Brain microvascular endothelial cell (primary cell): ENCODE data around the gene GOLGA6D.
"Not testable (repeated sequence)": the region's sequence is repeated elsewhere in the genome, so short reads cannot be mapped to it uniquely, and the experiment has no call there.

Source experiments
- DNase-seq: peaks from one replicate; pipeline ENCODE4 v3.0.0-alpha.2; 2020
- H3K27ac ChIP-seq: fragments of 250-450 bp; sonication (Bioruptor Pico); 2 replicates; pipeline ENCODE4 v1.5.1; 2020; ENCODE audit warnings: mild to moderate bottlenecking, moderate library complexity
- H3K27me3 ChIP-seq: fragments of 250-450 bp; sonication (Bioruptor Pico); replicated peaks from 2 replicates; pipeline ENCODE4 v1.5.1; 2020; ENCODE audit warnings: mild to moderate bottlenecking
- H3K36me3 ChIP-seq: fragments of 250-450 bp; sonication (Bioruptor Pico); replicated peaks from 2 replicates; pipeline ENCODE4 v1.5.1; 2020; ENCODE audit warnings: mild to moderate bottlenecking
- H3K4me3 ChIP-seq: 2 replicates; pipeline ENCODE4 v1.5.1; 2011; ENCODE audit warnings: low read depth, mild to moderate bottlenecking, control low read depth, low read length, moderate library complexity
- CTCF ChIP-seq: IDR thresholded peaks from 2 replicates; pipeline ENCODE4 v1.5.1; 2011; ENCODE audit warnings: low read depth, mild to moderate bottlenecking, moderate library complexity, low read length, control low read depth, inconsistent platforms; ENCODE audit errors: missing control alignments
- in situ Hi-C: cut with HindIII; loops from 2 replicates; pipeline ENCODE4 v1.10.0; 2017; ENCODE audit warnings: low sequenced_read_pairs, low pct_ligation_motif_present

GOLGA6D gene

DNA sequence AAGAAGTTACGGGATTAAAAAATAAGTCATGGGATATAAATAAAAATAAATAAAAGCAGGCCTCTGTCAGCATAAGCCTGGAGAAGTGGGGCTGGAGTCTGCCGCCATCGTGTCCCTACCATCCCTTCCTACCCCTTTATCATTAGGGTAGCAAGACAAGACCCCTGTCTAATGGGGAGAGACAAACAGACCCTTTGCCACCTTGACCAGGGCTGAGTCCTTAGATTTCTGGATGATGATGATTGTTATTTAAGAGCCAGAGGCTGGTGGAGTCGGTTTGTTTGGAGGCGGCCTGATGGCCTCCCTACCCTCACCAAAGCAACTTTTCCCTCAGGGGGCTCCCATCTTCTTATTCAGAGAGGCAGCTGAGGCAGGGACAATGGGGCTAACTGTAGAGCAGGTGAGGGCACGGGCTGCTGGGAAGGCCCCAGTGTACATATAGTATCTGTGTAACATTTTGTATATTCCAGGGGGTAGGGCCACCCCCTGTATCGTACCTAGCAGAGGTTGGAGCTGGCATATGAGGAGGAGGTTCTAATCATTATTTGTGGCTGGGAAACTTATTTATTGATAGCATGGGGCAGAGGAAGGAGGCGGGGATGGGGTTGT, 8.8 kb upstream of the GOLGA6D start:
- H3K36me3 ChIP-seq, H3K27me3 ChIP-seq, in situ Hi-C loops, H3K4me3 ChIP-seq, H3K27ac ChIP-seq, DNase-seq: not testable (repeated sequence)

DNA sequence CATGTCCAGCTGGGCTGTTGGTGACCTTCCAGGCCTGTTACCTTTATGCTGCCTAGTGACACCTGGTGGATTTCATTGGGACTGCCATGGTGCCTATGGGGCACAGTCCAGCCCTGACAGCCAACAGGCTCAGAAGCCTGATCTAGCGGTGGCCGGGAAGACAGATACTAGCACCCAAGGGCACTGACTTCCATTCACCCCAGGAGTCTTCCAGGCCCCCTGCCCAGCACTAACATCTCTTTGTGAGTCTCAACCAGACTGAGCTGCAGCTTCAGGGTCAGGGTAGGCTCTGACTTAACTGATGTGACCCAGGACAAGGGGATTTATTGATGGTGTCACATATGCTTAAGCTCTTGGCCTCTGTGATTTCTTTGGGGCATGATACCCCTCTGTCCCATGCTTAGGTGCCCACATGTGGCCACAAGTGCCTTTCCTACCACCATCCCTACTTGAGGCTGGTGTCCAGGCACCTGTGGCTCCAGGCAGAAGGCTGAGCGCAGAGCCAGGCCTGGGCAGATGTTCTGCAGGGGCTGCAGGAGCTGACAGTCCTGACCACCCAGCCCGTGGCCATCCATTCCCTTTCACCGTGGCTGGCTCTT, 8.0 kb upstream of the GOLGA6D start:
- peak; percentile 95 for DNase-seq
- in situ Hi-C loops, H3K27me3 ChIP-seq, H3K27ac ChIP-seq, H3K36me3 ChIP-seq, H3K4me3 ChIP-seq: not testable (repeated sequence)
- TF ChIP-seq CTCF: peak; percentile 52

DNA sequence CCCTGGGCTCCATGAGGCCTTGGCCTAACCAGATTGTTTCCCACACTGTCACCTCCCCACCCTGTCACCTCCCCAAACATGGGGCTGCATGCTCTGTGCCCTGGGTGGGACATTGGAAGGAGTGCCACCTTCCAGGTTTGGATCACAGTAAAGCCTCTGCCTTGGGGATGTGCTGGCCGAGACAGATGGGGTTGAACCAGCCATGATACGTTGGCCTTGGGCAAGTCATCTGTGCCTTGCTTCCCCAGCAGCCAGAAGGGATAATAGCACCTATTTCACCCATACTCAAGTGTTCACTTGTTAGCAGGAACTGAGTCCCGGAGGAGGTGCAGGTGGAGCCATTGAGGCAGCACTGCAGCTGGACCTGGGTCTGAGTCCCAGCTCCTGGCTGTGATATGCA, 7.0 kb upstream of the GOLGA6D start:
- H3K36me3 ChIP-seq, H3K27ac ChIP-seq, in situ Hi-C loops, DNase-seq, H3K4me3 ChIP-seq, H3K27me3 ChIP-seq: not testable (repeated sequence)

GRCh38 chr15:75278497-75278896, 4.1 kb upstream of the GOLGA6D start:
- H3K27me3 ChIP-seq, in situ Hi-C loops, H3K4me3 ChIP-seq, H3K27ac ChIP-seq, H3K36me3 ChIP-seq, DNase-seq: not testable (repeated sequence)

DNA sequence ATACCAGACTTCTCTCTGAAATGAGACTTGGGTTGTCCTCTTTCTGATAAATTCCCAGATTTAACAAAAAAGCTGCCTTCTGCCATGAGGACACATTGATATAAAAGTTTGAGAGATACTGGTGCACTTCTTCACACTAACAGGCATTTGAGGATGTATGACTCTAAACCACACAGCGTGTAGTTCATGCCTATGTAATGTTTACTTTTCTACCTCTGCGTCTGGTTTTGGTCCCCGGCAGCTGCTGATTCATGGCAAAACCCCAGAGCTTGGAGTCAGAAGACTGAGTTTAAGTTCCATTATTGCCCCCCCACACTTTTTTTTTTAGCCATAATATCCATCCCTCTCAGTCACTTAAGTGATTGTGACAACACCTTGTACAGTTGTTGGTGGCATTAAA, 1.5 kb downstream of the GOLGA6D start:
- H3K27me3 ChIP-seq, H3K4me3 ChIP-seq, H3K27ac ChIP-seq, in situ Hi-C loops, H3K36me3 ChIP-seq, DNase-seq: not testable (repeated sequence)

DNA sequence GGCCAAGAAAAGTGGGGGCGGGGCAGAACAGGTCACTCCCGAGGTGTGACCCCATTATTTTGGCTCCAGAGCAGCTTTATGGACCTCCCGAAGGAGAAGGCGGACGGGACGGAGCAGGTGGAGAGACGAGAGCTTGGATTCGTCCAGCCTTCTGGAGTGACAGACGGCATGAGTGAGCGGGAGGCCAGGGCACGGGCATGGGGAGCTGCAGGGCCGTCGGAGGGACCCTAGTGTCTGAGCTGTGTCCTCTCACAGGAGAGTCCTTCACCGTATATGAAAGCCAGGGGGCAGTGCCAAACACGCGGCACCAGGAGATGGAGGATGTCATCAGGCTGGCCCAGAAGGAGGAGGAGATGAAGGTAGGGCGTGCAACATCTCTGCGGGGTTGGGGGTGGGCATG, 11.0 kb downstream of the GOLGA6D start:
- DNase-seq, in situ Hi-C loops: not testable (repeated sequence)

DNA sequence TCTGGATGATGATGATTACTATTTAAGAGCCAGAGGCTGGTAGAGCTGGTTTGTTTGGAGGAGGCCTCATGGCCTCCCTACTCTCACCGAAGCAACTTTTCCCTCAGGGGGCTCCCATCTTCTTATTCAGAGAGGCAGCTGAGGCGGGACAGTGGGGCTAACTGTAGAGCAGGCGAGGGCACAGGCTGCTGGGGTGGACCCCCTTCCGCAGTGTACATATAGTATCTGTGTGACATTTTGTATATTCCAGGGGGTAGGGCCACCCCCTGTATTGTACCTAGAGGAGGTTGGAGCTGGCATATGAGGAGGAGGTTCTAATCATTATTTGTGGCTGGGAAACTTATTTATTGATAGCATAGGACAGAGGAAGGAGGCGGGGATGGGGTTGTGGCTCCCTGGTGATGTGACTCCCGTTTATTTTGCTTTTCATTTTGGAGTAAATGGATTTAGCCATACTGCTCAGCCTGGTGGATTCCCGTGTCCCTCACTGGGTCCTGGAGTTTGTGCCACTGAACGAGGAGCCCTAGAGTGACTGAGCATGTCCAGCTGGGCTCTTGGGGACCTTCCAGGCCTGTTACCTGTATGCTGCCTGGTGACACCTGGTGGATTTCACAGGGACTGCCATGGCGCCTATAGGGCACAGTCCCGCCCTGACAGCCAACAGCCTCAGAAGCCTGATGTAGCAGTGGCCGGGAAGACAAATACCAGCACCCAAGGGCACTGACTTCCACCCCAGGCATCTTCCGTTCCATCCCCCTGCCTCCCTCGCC, 16.1 kb downstream of the GOLGA6D start:
- H3K36me3 ChIP-seq, H3K27me3 ChIP-seq, DNase-seq, H3K4me3 ChIP-seq, H3K27ac ChIP-seq, in situ Hi-C loops: not testable (repeated sequence)

More for the DNA sequence above, 11.0 kb downstream of the GOLGA6D start:
- H3K4me3 ChIP-seq, H3K27ac ChIP-seq, H3K36me3 ChIP-seq, H3K27me3 ChIP-seq: not testable (repeated sequence)

- H3K4me3 ChIP-seq, H3K27me3 ChIP-seq, H3K36me3 ChIP-seq, H3K27ac ChIP-seq, in situ Hi-C loops: not testable (repeated sequence)
- TF ChIP-seq CTCF: peak; percentile 49
- DNase-seq: peak; percentile 18
Measured at GRCh38 chr15:75299311-75299688, 16.7 kb downstream of the GOLGA6D start.

DNA sequence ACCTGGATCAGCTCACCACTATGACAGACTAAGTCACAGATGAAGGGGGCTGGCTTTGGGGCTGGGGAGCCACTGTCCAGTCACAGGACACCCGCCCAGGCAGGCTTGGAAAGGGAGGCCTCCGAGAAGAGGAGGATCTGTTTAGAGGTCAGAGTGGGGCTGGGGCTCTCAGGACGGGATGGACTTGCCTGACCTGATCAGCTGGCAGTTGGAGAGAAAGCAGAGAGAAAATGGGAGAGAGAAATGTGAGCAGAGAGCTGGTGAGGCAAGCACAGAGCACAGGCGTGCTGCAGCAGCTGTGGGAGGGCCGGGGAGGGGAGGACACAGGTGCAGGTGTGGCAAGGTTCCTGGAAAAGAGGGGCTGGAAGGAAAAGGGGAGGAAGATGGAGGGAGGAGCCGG, 17.4 kb downstream of the GOLGA6D start:
- DNase-seq, H3K27me3 ChIP-seq, H3K36me3 ChIP-seq, in situ Hi-C loops, H3K4me3 ChIP-seq, H3K27ac ChIP-seq: not testable (repeated sequence)
